D721Med (cell line): ENCODE measurements around the gene SERPINA4.
"Not testable (repeated sequence)": the region's sequence is repeated elsewhere in the genome, so short reads cannot be mapped to it uniquely, and the experiment has no call there.

Experiments used
- DNase-seq: peaks from one replicate; pipeline ENCODE4 v3.0.0; 2011; ENCODE audit warnings: low spot score; ENCODE audit not compliant: insufficient read length
- FAIRE-seq: peaks from 2 replicates; lab custom pipeline; 2011; peaks lifted over from hg19 to GRCh38; lab: Jason Lieb, UNC
- TF ChIP-seq, protein P1 (sequence below): IDR thresholded peaks from 2 replicates; pipeline ENCODE4 v1.5.1; 2012; ENCODE audit warnings: mild to moderate bottlenecking, control low read depth; ENCODE audit not compliant: insufficient read depth; ENCODE audit errors: missing control alignments

SERPINA4 gene

DNA sequence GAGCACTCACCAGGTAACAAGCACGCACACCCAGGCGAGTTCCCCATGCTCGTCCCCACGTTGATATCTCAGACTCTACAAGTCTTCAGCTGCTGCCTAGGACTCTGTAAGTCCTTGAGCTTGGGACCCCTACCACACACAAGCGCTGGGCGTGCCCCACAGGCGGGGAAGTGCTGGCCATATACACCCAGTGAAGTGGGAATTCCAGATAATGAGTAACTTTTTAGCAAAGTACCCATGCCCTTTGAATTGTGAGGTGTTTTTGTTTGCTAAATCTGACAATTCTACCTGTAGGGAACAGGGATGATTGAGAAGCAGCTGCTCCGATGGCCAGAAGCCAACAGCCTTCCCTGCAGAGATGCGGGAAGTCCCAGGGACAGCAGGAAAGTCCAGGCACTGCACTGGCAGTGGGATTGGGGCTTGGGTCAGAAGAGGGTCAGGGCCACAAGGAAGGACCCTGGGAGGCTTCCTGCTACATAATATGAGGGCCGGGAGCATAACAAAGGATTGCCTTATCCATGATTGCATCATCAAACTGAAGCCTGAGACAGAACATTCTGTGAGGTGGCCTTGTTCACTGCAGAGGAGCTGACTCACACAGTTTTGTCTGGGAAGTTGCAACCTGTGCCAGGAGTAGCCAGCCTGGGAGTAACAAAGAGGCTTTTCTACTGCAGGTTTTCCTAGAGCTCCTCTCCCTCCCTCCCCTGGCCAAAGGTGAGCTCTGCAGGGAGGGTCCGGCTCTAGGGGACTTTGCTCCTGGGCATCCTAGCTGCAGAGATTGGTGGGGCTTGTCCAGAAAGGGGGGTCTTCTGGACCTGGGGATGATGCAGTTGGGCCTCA lies 37.8 kb downstream of the SERPINA4 start:
- FAIRE-seq (no peak), DNase-seq (no peak)
- TF ChIP-seq, protein P1, sequence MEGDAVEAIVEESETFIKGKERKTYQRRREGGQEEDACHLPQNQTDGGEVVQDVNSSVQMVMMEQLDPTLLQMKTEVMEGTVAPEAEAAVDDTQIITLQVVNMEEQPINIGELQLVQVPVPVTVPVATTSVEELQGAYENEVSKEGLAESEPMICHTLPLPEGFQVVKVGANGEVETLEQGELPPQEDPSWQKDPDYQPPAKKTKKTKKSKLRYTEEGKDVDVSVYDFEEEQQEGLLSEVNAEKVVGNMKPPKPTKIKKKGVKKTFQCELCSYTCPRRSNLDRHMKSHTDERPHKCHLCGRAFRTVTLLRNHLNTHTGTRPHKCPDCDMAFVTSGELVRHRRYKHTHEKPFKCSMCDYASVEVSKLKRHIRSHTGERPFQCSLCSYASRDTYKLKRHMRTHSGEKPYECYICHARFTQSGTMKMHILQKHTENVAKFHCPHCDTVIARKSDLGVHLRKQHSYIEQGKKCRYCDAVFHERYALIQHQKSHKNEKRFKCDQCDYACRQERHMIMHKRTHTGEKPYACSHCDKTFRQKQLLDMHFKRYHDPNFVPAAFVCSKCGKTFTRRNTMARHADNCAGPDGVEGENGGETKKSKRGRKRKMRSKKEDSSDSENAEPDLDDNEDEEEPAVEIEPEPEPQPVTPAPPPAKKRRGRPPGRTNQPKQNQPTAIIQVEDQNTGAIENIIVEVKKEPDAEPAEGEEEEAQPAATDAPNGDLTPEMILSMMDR: no peak

DNA sequence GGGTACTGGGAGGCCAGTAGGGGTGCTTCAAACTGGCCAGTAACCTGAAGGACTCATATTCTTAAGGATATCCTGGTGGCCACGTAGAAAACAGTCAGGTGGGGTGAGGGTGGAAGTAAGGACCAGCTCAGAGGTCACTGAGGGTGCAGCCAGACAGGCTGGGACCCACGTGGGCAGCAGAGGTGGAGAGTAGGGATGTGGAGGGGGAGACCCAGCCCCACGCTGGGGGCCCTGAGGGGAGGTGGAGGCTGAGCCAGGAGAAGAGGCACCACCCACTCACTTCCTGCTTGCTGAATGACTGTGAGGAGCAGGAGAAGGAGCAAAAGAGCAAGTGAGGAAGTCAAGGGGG lies 38.4 kb downstream of the SERPINA4 start:
- no peak for DNase-seq
- FAIRE-seq: no peak
- TF ChIP-seq, protein P1: no peak

DNA sequence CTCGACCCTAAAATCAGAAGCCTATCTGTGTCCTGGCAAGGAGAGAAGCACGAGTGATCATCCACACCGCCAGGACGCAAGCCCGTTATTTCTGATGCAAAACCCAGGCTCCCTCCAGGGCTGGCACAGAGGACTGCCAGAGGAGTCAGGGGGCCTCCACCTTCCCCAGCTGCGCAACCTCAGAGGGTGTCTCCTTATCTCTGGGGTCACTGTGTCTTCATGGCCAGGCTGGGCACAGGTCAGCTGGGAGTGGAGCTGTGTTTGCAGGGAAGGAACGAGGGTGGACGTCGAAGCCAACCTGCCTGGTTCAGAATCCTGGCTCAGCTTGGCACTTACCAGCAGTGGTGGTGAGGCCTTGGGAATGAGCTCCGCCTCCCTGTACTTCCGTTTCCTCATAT lies 38.9 kb downstream of the SERPINA4 start:
- TF ChIP-seq, protein P1: no peak
- no peak for FAIRE-seq
- DNase-seq: no peak

DNA sequence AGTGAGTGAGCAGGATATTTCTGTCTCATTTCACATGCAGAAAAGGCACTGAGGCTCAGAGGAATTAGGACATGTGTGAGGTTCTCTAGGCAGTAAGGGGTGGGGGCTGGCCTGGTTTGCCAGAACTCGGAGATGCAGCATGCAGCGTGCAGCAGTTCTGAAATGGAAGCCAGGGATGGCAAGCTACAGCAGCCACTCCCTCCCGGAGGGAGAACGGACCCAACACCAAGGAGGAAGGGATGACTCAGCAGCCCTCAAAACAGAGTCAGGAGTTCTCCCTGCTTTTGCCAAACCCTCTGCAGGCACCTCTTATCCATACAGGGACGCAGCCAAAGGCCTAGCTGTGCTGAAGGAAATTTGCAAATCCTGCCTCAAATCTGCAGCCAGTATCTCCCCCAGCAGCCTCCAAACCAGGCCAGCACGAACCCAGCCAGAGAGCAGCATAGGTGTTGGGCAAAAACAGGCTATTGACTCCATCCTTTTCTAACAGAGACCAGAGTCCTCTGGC lies 40.7 kb downstream of the SERPINA4 start:
- FAIRE-seq: no peak
- TF ChIP-seq, protein P1: no peak
- no peak for DNase-seq

DNA sequence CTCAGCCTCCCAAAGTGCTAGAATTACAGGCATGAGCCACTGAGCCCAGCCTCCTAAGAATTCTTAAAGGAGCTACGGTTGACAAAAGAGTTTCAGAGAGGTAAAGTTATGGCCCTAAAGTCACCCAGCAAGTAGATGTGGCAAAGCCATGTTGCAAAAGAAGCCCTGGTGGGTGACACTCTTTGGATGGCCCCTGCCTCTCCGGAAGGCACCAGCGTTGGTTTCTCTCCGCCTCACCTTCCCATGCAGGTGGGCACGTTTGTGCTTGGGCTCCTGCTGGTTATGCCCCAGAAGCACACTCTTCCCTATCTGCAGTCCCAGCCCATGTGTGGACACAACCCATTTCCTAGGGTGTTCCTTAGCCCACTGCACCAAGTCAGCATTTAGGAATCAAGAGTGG lies 41.5 kb downstream of the SERPINA4 start:
- TF ChIP-seq, protein P1: no peak
- DNase-seq (no peak), FAIRE-seq (no peak)

DNA sequence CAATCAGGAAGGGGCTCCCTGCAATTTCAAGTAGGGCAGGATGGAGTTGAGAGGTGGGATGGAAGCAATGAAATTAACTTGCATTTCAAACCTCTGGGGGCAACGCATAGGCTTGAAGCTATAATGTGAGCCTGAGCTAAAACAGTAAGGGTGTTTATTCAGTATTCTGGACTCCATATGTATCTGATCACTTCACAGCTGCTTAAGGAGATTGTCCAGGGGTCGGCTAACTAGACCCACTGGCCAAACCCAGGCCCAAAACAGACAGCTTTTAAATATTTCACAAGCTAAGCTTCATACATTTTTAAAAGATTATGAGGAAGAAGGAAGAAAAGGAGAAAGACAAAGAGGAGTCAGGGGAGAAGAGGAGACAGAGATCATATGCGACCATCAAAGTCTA lies 44.1 kb downstream of the SERPINA4 start:
- DNase-seq (no peak), FAIRE-seq (no peak)
- TF ChIP-seq, protein P1: no peak

DNA sequence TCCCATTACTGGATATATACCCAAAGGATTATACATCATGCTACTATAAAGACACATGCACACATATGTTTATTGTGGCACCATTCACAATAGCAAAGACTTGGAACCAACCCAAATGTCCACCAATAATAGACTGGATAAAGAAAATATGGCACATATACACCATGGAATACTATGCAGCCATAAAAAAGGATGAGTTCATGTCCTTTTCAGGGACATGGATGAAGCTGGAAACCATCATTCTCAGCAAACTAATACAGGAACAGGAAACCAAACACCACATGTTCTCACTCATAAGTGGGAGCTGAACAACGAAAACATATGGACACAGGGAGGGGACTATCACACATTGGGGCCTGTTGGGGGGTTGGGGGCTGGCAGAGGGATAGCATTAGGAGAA lies 47.7 kb downstream of the SERPINA4 start:
- FAIRE-seq, DNase-seq: not testable (repeated sequence)
